Measurements from ENCODE around the gene TMED3.
A peak's percentile ranks its signal among the peaks of the same experiment; 100 is the strongest.

Gene TMED3

DNA sequence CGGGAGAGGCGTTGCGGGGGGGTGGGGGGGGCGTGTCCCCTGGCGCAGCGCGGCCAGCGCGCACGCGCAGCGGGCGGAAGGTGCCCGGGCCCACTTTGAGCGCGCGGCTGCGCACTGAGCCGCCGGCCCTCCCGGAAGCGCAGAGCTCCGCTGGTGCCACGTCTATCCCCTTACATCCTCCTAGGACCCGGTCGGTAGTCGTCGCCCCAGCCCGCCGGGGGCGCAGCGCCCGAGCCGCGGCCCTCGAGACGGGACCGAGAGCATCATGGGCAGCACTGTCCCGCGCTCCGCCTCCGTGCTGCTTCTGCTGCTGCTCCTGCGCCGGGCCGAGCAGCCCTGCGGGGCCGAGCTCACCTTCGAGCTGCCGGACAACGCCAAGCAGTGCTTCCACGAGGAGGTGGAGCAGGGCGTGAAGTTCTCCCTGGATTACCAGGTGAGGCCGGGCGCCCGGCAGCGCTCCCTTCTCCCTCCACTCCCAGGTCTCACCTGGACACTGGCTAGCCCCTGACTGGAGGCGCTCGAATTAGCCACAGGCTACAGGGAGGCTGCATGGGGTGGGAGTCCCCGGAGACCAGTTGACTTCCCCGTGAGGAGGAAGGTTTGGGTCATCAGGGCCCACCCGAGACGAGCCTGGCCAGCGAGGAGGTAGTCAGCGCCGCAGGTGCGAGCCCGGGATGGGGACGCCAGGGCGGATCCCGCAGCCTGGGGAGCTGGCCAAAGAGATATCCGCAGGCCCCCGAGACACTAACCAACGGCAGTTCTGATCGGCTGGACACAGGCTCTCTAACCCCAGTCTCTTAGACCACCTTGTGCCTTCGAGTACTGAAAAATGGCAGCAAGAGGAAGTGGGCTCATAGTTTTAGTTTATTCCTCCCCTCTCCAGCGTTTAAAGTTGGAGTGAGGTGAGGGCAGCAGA, at the start of gene TMED3:
TMED3 (plus strand) TSS at position 128 of the 916 bp plus-strand sequence; CDS start at position 266, 138 bp downstream.
- peak; percentile 94 for DNase-seq (ENCODE audit: low spot score)

DNA sequence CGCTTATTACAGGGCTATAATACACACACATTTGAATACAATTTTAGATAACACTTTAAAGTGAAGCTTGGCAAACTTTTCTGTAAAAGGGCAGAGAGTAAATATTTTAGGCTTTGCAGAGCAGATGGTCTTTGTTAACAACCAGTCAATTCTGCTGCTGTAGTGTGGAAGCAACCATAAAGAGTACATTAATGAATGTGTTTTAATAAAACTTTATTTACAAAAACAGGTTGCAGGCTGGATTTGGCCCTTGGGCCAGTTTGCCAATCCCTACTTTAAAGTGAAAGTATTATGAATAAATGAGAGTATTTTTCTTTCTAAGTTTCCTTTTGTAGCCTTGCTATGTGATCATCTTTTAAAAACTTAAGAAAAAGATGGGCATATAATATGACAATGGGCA, 49.1 kb upstream of the TMED3 start:
- no peak for DNase-seq (ENCODE audit: low spot score)

DNA sequence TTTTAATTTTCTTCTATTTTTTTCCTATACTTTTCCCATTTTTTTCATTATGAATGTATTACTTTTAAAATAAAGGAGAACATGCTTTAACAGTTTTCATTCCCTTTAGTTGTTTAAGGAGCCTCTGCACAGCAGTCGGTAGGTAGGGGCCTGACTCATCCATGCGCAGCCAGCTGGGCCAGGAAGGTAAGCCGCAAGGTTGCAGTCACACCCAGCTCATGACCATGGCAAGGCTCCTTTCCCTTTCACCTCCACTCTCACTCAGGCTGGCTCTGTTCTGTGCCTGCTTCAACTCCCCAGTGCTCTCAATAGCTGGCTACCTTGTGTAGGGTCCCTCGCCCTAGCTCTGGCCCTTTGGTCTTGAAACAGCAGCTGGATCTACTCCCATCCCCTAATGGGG, 45.7 kb upstream of the TMED3 start:
- DNase-seq (ENCODE audit: low spot score): peak; percentile 19

DNA sequence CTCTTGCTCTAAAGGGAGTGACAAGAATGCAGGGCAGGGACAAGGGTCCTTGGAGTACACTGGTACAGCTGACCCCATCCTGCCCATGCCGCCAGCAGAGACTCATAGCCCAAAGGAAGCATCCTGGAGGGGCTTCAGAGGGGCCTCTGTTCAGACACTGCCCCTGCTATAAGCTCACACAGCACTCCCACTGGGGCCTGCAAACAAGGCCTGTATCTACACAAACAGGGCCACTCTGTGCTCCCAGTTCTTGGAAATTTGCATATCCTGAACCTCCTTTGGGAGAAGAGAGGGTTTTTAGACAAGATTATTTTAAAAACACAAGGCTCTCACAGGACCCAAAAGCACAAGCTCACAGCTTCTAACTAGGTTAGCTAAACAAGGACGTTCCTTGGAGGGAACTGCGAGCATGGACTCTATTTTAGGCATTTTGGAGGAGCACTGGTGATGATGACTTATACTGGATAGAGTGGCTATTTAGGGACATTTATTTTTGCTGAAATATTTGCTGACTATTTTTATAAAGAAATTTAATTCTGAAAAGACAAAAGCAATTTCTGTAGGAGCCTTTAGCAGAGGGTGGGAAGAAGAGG, 44.8 kb upstream of the TMED3 start:
- DNase-seq (ENCODE audit: low spot score): no peak

DNA sequence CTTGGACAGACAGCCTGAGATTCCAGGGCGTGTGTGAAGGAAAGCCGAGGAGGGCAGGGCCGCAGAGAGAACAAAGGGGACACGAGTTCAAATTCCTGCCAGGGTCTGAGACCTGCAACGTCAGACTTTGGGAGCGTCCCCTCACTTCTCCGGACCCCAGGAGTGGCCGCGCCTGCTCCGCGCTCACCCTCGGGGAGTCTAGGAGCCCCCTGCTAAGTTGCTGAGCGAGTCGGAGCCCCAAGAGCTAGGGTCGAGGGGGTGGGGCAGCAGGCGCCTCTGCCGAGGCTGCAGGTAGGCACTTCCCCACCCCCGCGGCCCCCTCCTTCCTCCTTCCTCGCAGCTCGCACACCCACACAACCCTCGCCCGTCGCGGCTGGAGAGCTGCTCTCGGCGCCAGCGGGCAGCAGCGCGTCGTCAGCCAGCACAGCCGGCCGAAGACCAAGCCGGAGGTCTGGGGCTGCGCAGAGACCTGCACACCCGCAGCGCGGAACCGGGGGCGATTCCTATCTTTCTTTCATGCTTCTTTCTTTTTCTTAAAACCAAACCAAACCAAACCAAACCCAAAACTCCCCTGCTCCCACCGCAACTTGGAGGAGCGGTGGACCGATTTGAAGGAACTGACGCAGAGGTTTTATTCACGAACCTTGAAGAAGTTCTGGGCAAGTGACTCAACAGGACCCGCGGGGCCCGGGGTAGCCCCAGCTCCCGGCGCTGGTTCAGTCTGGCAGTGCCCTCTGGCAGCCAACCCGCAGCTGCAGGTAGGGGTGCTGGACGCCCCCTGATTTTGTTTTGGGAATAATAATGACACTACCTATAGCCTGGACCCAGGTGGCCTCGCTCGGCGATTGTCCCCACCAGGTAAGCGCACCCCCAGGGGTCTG, 28.3 kb upstream of the TMED3 start, which contains the start of gene ANKRD34C:
ANKRD34C (plus strand) TSS at position 352 of the 881 bp plus-strand sequence. CDS start 10,563 bp downstream, outside the sequence.
- no peak for DNase-seq (ENCODE audit: low spot score)

DNA sequence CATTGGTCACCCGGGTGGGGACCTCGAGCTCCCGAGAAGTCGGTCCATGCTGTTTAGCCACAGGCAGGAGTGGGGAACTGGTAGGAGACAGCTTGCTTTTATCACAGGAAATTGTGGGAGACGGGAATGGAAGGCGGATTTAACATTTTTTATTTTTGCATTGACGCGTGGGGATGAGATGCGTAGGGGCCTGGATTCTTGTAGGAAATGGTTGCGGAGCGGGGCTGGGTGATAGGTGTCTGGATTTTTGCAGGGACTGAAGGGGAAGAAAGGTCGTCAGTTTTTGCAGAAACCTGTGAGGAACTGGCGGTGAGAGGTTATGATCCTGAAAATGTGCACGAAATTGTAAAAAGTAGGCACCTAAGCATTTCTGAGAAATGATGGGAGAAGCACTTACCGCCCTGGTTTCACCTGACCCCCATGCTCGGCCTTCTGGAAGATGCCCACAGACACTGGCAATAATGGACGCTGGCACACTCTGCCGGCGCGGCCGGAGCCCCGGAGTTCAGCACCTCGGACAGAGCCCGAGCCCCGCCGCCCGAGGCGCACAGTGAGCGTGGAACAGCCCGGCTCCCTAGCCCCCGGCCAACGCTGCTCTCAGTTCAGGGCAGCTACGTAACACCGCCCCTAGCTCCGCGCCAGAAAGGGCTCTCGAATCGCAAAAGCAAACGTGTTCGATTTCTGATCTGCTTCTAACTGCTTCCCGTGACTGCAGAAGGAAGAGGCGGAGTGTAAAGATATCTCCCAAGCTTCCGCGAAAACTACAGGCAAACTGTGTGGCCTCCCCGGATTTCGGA, 27.5 kb upstream of the TMED3 start:
- no peak for DNase-seq (ENCODE audit: low spot score)

DNA sequence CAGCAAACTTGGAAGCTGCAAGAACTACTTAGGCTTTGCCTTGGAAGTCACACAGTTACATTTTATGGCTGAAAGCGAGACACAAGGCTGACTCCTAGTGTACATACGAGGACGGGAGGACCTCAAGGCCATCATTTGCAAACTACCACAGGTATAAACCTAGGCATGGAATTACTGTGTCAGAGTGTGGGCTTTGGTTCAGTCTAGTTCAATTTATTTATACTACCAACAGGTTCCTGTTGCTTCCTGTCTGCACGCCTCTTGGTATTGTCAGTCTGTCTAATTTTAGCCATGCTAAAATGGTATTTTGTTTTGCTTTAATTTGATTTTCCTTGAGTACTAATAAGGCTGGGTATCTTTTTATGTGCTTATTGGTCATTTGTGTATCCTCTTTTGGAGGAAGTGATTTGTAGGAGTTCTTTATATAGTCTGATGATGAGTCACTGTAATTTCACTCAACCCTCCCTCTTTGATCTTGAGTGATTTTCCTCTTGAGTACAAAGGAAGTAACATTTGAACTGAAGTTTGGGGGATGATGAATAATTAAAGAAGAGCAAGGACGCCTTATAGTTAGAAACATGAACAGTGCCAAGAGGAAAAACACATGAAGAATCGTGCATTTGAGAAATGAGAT, 20.2 kb upstream of the TMED3 start:
- DNase-seq (ENCODE audit: low spot score): no peak

DNA sequence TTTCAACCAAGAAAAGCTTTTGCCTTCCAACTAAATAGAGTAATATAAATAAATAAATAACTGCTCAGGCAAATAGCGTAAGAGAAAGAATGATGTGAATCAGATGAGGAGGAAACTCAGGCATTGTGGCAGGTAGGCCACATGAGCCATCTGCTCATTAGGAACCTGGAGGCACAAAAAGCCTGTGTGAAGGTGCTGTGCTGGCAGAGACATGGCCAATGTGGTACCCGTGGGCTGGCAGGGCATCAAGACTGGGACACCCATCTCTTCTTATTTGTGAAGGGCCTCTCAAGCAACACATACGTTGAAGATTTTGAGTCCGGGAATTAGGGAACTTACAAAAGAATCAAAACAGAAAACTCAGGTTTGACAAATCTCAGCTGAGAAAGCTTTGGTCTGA, 18.9 kb upstream of the TMED3 start:
- DNase-seq (ENCODE audit: low spot score): no peak

DNA sequence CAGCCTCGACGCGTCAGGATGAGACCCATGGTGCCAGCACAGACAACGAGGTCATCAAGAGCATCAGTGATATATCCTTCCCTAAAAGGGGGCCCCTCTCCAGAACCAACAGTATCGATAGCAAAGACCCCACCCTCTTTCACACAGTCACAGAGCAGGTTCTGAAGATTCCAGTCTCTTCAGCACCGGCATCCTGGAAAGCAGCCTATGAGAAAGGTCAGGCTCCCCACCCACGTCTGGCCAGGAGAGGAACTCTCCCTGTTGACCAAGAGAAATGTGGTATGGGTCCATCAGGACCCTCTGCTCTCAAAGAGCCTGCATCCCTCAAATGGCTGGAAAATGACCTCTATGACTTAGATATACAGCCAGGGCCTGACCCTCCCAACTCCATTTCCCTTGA, 16.8 kb upstream of the TMED3 start:
- no peak for DNase-seq (ENCODE audit: low spot score)

DNA sequence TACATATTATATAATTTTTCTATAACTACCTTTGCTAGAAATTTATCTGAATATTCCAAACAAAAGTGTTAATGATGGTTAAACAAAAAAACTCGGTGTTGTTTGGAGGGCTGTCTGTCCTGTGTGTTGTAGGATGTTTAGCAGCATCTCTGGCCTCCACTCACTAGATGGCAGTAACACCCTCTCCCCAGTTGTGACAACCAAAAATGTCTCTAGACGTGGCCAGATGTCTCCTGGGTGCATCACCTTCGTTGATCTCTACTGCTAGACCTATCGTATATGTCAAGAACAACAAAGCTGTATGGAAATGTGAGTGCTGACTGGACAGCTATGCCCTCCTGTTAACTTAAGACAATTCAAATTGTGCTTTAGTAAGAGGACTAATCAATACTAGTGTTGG, 14.3 kb upstream of the TMED3 start:
- DNase-seq (ENCODE audit: low spot score): no peak

DNA sequence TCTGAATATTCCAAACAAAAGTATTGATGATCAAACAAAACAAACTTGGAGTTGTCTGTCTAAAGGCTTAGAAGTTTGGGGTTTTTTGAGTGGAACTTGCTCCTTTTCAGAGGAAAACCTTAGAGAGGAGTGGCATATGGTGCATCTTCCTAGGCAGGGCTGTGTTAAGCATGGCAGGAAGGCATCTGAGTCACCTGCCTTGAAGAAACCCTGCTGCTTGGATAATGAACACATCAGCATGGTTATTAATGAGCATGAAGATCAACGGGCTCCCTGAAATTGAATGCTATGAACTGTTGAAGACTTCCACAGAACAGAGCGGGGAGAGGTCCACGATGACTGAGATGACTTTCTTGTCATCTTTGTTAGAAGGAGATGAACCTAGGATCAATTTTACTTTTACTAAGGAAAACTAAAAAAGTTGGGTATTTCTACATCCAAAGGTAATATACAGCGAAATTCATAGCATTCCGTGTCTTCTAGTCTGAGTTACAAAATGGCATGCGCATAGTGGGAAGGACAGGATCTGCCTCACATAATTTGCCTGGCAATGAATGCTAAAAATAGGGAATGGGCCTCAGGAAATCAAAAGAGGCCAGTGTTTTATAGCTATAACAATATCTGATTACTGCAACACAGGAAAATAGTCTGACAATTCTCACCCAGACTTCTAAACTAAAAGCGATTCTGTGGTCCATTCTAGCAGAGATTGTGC, 11.6 kb upstream of the TMED3 start:
- DNase-seq (ENCODE audit: low spot score): no peak

DNA sequence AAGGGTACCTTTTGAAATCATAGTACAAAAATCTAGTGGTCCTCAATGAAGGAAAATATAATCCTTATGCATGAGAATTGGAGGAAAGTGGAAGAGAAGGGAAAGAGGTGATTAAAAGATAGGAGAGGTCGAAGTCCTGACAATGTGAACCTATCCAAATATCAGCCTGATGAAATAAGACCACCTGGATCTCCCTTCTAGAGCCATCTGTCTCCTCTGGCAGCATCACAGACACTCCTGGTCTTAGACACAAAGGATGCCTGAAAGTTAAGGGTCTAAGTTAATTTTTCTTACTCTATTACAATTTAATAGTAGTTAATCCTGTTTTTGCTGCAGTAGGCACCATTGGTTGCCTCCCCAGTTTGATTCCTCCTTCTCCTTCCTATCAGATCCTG, 11.1 kb upstream of the TMED3 start:
- DNase-seq (ENCODE audit: low spot score): no peak

DNA sequence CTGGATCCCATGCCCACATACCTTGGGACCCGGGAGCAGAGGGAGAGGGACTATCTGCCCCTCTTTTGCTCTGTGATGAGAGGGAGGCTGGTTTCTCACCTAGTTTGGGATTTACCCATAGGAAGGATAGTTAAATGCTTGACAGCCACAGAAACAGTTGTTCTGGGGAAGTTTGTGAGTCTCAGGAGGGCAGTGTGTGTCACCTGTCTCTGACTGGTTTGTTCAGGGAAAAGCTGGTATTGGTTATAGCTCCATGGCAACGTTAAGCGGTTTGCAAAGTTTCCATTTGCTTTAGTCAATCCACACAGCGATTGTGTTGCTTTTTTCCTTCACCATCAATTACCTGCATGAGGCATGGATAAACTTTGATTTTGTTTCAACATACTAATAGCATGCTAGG, 3.7 kb upstream of the TMED3 start:
- DNase-seq (ENCODE audit: low spot score): no peak

DNA sequence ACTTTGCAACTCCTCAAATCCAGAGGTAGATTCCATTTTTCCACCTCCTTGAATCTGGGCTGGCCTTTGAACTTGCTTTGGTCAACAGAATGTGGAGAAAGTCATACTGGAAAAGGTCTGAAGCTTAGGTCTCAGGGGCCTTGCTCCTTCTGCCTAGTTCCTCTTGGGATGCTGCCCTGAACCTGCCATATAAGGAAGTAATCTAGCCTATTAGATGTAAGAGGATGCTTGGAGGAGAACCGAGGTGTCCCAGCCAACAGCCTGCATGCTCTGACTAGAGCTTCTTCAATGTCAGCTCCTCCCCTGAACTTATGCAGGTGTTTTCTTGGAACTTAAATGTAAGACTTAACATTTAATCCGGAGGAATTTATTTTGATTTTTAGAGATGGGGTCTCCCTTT, 2.0 kb upstream of the TMED3 start:
- DNase-seq (ENCODE audit: low spot score): no peak

DNA sequence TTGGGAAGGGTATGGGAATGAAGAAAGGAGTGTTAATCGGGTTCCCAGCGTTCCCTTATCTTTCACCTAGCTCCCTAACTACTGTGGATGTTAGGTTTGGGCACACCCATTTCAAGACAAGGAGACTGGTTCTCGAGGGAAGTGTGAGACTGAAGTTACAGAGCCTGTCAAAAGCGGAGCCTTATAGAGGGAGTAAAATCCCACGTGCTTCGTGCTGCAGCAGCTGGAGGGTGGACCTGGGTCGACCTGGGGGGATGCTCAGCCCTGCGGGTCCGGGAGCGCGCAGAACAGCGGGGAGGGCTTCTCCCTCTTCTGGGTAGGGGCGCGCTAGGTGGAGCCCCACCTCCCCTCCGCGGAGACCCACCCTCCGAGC, 314 bp upstream of the TMED3 start:
- no peak for DNase-seq (ENCODE audit: low spot score)

DNA sequence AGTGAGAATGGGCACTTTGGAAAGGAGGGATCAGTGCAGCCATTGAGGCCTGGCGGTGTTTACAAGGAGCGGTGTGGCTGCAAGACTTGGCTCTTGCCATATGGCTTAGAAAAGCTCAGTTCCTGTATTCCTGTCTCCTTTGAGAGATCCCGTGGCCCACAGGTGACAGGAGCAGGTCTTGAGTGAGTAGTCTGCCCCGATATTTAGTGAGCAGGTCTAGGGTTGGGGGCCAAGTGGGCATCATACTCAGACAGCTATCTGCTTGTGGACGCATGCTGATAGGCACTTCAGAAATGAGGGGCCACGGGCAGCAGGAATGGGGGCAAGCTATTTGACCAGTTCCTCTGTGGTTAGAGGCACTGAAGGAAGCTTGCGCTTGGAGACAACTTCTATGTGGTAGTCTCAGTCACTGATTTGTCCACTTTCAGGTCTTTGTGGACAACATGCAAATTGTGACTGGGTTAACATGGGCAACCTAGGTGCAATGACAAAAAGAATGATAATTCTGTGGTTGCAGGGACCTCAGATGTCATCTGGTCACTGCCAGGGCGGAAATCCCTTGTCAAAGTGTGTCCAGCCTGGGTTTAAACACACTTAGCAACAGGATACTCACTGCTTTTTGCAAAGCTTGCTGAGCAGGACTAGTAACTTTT, 1.1 kb downstream of the TMED3 start:
- DNase-seq (ENCODE audit: low spot score): no peak

DNA sequence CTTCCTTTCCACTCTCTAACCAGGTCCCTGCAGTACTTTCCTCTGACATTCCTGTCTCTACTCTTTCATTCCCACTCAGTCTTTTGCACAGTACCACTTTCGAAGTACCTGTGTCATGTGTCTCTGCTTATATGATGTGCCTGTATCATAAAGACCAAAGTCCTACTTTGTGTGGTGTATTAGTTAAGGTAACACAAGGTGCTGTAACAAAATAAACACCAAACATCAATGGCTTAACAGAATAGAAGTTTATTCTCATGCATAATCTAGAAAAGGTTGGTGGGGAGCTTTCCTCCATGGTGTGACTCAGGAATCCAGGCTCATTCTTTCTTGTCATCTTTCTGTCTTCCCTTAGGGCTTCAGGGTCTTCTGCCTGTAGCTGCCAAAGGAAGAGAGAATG, 3.3 kb downstream of the TMED3 start:
- no peak for DNase-seq (ENCODE audit: low spot score)

DNA sequence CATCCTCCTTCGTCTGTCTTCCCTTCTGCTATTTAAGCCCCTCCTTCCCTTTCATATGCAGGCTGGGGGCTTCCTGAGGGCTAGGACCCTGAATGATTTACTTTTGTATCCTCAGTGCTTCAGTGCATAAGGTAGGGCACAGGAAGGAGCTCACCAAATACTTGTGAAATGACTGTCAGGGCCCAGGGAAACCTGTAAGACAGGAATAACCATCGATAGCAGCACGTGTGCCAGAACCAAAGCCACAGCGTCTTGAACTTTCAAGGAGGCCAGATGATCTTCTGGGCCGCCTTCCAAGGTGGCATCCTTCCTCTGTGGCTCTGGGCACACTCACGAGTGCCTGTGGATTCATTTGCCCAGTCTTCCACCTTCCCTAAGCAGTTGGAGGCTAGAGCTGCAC, 3.9 kb downstream of the TMED3 start:
- DNase-seq (ENCODE audit: low spot score): no peak

DNA sequence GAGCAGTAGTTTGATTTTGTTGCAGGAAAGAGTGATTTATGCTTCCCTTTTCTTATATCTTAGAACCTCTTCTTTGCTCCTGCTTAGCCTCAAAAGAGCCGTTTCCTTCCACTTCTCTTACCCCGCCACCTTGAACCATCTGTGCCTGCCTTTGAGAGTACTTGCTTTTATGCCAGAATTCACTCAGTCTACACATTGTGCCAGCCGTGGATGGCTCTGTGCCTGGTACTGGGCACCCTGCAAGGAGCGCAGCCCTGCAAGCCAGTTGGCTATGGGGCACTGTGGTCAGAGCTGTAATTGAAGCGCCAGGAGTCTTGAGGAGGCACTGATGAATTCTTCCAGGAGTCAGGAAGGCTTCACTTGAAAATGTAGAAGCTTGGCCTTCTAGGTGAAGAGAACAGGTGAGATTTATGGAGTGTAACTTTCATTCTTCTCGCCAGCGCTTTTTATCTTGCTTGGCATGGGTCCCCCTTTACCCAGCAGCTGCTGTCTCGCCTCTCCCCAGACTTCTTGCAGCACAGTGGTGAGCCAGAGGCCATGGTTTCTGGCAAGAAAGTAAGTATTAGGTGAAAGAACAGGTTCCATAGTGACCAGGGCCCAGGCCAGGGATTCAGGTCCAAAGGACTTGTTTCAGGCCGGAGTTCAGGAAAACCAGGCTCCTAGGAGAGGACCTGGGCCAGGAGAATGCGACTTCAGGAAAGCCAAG, 4.9 kb downstream of the TMED3 start:
- no peak for DNase-seq (ENCODE audit: low spot score)
